GM12864 (cell line): Measurements from ENCODE around the gene PDS5B.

Experiments used
- DNase-seq: peaks from one replicate; pipeline ENCODE4 v3.0.0-alpha.2; 2011; ENCODE audit warnings: low read depth
- H3K4me3 ChIP-seq: 2 replicates; pipeline ENCODE4 v1.5.1; 2011; ENCODE audit warnings: mild to moderate bottlenecking, low read depth, low read length, control low read depth
- TF ChIP-seq, protein P1 (sequence below): IDR thresholded peaks from 2 replicates; pipeline ENCODE4 v1.5.1; 2011; ENCODE audit warnings: low read depth, mild to moderate bottlenecking, moderate library complexity, low read length, control low read depth, inconsistent platforms; ENCODE audit errors: missing control alignments

PDS5B gene

DNA sequence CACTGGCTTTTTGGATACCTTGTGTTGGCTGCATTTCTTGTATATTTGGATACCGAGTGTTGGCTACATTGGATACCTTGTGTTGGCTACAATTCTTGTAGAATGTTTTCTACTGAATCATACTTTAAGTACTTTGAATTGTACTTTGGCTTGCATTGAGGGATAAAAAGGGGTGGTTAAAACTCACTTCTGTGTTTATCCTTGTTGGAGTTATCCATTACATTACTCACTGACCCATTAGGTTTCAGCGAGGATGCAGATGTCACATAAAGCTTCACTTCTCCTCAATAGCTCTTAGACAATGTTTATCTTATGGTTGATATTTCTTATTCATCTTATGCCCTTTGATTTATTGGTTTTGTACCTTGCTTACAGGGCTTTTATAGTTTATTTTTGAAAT is 43.1 kb downstream of the PDS5B start:
- DNase-seq = no peak
- no peak overlapping the region for H3K4me3 ChIP-seq
- TF ChIP-seq, protein P1, sequence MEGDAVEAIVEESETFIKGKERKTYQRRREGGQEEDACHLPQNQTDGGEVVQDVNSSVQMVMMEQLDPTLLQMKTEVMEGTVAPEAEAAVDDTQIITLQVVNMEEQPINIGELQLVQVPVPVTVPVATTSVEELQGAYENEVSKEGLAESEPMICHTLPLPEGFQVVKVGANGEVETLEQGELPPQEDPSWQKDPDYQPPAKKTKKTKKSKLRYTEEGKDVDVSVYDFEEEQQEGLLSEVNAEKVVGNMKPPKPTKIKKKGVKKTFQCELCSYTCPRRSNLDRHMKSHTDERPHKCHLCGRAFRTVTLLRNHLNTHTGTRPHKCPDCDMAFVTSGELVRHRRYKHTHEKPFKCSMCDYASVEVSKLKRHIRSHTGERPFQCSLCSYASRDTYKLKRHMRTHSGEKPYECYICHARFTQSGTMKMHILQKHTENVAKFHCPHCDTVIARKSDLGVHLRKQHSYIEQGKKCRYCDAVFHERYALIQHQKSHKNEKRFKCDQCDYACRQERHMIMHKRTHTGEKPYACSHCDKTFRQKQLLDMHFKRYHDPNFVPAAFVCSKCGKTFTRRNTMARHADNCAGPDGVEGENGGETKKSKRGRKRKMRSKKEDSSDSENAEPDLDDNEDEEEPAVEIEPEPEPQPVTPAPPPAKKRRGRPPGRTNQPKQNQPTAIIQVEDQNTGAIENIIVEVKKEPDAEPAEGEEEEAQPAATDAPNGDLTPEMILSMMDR = no peak

DNA sequence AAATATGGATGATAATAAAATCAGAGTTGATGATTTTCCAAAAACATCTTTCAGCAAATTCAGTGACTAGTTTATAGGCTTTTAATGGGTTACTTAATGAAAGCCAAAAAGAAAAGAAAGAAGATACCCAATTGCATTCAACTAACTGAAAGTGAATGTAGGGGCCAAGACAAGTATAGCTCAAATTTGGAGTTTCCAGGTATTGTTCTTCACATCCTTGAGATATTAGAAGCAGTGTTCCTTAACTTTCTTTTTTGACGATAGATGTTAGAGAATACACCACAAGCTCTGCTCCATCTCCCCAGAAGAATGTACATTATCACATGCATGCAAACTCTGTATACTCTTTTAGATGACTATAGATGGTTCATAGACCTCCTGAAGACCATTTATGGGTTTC is 43.6 kb downstream of the PDS5B start:
- DNase-seq = no peak
- no peak overlapping the region for H3K4me3 ChIP-seq
- TF ChIP-seq, protein P1 = no peak

DNA sequence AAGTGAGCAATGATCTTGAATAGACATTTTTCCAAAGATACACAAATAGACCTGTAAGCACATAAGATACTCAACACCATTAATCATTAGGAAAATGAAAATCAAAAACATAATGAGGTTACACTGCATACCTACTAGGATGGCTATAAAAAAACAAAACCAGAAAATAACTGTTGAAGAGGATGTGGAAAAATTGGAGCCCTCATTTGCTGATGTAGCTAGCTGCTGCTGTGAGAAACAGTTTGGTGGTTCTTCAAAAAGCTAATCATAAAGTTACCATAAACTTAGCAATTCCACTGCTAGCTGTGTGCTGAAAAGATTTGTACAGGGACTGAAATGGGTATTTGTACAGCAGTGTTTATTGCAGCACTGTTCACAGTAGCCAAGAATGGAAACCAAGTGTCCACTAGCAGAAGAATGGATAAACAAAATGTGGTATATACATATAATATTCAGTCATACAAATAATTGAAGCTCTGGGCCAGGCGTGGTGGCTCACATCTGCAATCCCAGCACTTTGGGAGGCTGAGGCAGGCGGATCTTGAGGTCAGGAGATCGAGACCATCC is 46.2 kb downstream of the PDS5B start:
- no peak overlapping the region for H3K4me3 ChIP-seq
- TF ChIP-seq, protein P1 = no peak
- no peak for DNase-seq

DNA sequence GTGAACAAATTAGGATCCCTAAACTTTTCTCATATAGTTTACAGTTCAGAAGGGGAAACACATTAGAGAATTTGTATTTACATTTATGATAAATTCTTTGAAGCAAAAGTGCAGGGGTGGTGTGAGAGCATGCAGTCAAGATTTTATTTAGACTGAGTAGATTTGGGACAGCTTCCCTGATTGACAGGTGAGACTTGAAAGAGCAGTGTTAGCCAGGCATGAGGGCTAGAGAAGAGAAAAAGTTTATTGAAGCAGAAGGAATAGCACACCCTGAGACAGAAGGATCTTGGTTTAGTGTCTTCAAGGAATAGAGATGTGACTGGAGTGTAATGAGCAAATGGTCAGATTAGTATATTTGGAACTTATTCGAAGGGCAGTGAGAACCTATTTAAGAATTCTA is 50.5 kb downstream of the PDS5B start:
- DNase-seq = no peak
- TF ChIP-seq, protein P1 = no peak
- no peak overlapping the region for H3K4me3 ChIP-seq

DNA sequence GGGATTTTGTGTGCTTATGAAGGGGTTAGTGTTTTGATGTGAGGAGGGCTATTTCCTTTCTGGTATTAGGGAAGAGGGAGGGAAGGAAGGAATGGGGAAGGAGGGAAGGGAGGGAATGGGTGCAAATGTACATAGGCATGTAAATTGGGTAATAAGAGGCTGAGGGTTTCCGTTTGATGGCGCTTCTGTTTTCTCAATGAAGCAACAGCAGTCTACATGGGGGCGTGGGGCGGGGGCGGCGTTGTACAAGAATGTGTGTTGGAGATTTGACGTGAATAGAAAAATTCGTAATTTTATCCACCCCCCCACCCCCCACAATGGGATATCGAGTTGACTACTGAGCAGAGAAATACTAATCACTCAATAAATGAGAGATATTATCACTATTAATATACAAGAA is 52.5 kb downstream of the PDS5B start:
- H3K4me3 ChIP-seq = no peak overlapping the region
- TF ChIP-seq, protein P1 = no peak
- DNase-seq = no peak

DNA sequence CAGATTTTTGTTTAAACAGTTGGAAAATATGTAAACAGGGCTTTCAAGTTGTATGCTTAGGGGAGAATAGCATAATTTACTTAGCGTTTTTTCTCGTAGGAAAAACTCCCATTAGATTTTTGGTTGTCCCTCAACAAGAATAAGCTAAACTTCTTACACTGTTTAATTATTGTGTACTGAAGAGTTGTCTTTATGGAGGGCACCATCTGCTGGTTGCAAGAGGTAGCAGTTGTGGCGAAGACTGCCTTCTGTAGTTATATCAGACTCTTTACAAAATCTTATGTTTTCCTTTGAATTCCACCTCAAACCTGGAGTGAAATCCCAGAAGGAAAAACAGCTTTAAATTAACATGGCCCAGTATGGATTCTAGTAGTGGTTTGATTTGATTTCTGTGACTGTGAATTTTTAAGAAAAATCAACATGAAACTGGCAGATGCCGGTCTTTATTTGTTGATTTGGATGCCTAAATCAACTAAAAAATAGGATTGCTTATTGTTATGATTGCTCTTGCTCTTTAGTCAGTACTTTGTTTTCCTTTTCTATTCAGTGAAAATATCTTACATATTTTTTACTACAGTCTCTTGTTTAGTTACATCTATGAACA is 53.4 kb downstream of the PDS5B start:
- H3K4me3 ChIP-seq = no peak overlapping the region
- TF ChIP-seq, protein P1 = peak; percentile 71
- DNase-seq = peak; percentile 35

DNA sequence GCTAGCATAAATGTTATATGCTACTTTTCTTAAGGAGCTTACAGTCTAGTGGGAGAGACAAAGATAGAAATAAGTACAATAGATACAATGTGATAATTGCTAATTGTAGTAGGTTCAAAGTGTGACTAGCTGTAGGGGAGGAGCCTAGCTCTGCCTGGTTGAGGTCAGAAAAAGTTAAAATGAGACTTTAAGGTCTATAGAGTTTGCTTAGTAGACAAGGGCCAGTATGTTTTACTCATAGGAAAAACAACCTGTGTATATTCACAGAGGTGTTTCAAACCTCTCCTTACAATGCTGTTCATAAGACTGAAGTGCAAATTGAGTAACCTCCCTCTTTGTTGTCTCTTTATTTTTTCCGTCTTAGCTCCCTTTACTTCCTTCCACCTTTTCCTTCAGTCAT is 56.1 kb downstream of the PDS5B start:
- no peak overlapping the region for H3K4me3 ChIP-seq
- no peak for DNase-seq
- TF ChIP-seq, protein P1 = no peak
